Myocyte (in vitro differentiated cells): ENCODE results near the gene ASB15. TPM values are rescaled to one million over a fixed set of nuclear protein-coding genes. Genes with fewer than 3 reads are reported as not detected.
"Not testable (repeated sequence)": the region's sequence is repeated elsewhere in the genome, so short reads cannot be mapped to it uniquely, and the experiment has no call there.

ENCODE experiments used
- DNase-seq: peaks from one replicate; pipeline ENCODE4 v3.0.0-alpha.2; 2012; ENCODE audit warnings: low read depth
- total RNA-seq: library from RNA; depleted of rRNA; stranded (reverse); fragments of >200 nt; gene quantifications from 2 replicates; pipeline ENCODE4 v1.2.3, GENCODE V29; 2014

The ASB15 gene
- total RNA-seq, 1 donor from 2014 or later = 0.37 TPM

DNA sequence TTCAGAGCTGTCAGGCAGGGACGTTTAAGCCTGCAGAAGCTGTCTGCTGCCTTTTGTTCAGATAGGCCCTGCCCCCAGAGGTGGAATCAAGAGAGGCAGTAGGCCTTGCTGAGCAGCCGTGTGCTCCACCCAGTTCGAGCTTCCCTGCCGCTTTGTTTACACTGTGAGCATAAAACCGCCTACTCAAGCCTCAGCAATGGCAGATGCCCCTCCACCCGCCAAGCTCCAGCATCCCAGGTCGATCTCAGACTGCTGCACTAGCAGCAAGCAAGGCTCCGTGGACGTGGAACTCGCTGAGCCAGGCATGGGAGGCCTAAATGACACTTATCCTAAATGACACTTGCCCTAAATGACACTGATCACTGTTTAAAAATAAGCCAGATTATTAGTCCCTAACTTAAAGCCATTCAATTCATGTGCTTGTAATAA, 6.8 kb upstream of the ASB15 start:
- DNase-seq = no peak

DNA sequence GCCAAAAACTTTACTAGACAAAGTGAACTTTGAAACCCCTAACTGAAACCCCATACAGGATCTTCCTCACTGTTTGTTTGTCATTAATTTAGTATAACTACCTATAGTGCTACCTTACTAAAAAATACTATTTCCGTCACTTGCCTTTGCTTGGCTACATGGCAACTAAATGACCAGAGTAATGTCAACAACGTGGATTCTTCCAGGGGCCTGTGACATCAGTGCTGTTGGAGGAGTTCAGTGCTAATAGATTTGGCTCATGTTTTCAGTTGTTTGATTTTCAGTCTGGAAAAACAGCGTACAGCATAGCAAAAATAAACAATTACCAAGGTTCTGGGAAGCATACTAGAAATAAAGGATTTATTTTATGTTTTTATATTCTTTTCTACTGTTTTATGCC, 3.0 kb upstream of the ASB15 start:
- DNase-seq = no peak

DNA sequence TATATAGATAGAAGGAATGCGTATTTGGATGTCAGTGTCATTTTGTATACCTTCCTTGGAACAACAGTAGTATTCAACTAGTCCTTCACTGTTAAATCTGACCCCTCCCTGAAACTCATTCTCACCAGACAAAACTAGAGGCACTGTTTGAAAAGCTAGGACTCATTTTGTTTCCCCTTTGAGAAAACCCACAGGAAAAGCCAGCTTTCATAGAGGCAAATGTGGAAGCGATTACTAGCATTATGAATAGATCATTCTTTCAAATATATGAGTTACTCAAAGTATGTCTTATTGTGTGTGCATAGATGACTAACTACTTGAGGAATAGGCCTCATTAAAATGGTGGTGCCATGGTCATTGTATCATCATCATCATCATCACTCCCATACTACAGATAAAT, 1.9 kb upstream of the ASB15 start:
- DNase-seq = no peak

DNA sequence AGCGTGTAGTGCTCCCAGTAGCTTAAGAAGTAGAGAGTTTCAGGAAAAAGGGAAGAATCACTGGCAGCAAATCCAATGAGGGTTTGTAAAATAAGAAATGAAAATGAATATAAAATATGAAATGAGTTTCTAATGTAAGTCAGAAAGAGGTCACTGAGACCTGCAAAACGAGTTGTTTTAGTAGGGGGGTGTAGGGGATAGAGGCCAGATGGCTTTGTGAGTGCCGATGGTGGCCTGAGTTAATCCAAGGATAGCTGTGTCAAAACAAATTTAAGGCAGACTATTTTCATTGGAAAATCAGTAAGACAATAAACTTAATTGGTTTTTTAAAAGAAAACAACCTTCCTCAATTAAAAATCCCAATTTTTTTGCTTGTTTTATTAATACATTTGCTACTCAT, 745 bp upstream of the ASB15 start:
- DNase-seq = no peak

DNA sequence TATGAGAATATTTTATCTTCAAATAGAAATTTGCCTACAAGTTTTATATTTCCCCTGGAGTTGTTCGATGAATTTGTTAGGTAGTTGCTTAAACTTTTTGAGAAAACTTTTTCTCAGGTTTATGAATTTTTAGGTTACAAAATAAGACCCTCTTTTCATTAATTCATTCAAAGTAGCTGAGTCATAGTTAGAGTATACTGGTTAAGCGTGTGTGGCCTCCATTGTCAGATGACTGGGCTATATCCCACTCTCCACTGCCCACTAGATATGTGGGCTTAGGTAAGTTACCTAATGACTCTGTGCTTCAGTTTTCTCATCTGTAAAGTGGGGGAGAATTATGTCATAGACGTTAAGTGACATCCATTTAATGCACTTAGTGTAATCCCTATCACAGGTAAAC, 1.0 kb downstream of the ASB15 start:
- no peak for DNase-seq

DNA sequence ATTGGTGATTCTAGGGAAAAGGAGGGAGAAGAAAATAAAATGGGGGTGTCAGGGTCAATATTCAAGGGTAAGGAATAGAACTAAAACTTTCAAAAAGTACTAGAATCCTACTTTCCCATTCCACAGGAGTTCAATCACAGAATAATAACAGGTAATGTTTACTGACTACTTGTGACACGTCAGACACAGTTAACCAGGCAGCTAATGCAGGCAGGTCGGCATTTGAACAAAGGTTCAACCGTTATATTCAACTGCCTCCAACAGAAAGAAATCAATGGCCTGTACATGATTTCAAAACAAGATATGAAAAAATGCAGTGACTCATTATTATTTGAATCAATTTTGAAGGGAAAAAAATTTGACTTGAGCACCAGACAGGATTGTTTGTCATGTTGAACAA, 3.1 kb downstream of the ASB15 start:
- no peak for DNase-seq

DNA sequence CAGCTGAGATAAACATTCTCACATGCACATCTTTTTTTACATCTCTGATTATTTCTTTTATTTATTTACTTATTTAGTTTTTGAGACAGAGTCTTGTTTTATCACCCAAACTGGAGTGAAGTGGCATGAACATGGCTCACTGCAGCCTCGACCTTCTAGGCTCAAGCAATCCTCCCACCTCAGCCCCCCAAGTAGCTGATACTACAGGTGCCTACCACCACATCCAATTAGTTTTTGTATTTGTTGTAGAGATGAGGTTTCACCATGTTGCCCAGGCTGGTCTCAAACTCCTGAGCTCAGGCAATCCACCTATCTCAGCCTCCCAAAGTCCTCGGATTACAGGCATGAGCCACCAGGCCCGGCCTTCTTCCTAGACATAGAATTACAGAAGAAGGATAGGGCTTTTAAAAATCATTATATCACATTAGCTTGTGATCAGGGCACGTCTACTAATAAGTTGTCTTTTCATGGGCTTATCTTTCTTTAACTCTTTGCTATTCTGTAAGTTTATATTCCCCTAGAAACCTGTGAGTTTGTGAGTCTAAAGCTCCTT, 5.9 kb downstream of the ASB15 start:
- DNase-seq = no peak

DNA sequence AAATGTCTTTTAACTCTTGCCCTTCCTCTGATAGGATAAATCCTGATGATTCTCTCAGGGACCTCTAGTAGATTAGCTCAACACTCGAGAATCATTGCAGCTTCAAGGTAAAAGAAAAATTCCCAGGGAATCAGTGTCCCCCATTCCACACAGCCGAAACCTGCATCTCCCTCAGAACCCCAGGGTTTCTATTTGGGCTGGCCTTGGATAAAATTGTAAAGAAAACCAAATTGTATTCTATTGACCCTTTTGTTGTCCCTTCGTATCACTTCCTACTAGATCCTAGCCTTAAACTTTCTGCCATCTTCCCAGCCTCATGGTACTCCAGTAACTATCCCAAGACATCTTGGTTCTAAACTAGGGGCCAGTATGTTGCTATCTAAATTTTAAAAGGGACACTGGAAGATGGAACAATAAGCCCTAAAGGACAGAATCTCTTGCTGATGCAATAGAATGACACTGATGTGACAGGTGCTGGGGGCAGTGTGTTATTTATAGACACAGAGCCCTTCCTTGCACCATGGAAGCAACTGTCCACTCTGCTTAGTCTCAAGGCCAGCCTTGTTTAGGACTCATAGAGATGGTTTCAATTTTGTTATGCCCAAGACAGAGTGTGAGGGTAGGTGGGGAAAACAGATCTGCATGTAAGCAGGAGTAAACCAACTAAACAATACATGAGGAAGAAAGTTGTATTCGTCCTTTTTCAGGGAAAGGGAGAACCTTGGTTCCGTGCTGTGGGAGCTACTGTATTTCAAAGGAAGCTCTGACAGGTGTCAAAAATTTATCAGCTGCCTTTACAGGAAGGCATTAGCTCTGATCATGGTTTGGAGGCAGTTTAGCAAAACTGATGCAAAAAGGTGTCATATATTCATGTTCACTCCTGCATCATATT, 7.6 kb downstream of the ASB15 start:
- DNase-seq = peak; percentile 91

DNA sequence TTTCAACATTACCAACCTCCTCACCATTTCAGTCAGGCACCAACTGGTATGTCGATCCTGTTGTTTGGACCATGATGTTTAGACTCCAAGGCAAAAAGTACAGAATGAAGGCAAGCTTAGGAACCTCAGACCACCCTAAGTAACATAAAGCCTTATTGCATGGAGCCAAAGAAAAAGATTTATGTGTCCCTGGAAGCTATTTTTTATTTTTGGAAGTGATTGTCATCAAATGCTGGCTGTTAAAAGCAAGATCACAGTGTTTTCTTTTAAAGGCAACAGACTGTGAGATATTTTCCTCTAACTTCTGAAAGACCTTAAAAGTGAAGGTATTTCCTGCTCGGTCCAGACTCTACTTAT, 8.2 kb downstream of the ASB15 start:
- DNase-seq = no peak

DNA sequence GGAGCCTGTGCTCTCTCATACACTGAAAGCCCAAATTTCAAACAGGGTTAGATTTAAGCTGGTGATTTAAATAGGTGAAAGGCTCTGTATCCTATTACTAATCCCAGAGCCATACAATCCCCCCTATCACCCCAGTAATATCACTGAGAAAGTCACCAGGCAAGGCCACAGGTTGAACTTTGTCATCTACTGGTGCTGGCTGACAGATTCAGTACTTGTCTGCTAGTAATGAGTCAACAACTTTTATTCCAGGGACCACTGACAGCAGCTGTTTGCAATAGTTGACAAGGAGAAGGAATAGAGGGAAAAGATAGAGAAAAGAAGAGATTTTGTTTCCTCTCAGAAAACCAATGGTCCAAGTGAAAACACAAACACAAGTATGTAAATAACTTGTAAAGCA, 10.4 kb downstream of the ASB15 start:
- peak; percentile 66 for DNase-seq

DNA sequence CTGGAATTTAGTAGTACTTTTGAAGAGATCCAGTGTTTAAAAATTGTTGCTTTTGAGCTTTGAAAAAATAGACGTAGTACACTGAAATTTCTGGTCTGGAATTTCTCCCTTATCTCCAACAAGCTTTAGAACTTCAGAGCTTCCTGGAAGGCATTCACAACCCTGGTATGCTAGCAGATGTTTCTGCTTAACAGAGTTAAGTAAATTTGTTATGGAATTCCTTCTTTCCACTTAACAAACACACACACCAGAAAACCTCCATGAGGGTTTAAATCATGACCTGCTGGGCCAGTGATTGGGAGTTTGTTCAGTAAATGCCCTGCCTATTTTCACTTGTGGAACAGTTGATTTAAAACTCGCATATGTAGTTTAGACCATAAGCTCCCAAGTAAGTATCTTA, 13.7 kb downstream of the ASB15 start:
- DNase-seq = peak; percentile 34

DNA sequence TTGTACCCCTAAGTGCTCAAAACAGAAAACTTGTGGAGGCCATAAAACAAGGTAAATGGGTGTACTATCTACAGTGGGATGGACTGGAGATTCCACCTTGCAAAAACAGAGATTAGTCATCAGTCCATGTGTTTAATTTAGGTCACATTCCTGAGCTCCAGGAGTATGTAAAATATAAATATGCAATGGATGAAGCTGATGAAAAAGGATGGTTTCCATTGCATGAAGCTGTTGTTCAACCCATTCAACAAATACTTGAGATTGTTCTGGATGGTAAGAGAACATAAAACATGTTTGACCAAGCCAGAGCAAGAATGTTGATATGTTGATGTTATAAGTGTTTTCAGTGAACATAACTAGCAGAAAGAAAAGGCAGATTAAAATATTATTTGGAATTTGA, 14.6 kb downstream of the ASB15 start:
- DNase-seq = no peak

DNA sequence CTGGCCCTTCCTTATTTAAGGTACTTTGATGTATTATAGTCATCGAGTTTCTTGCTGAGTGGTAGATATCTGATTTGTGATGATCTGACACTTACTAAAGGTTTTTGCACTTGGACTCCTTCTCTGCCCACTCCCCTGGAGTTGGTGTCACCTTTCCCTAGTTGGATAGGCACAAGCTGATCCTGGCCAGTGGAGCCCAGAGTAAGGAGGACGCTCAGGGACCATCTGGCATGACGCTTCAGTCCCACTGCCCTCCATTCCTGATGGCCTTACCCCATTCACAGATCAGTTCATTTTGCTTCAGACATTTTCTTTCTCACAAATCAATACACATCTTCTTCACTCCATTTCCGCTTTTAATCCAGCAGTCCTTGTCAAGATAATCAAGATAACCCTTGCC, 20.1 kb downstream of the ASB15 start:
- DNase-seq = no peak

DNA sequence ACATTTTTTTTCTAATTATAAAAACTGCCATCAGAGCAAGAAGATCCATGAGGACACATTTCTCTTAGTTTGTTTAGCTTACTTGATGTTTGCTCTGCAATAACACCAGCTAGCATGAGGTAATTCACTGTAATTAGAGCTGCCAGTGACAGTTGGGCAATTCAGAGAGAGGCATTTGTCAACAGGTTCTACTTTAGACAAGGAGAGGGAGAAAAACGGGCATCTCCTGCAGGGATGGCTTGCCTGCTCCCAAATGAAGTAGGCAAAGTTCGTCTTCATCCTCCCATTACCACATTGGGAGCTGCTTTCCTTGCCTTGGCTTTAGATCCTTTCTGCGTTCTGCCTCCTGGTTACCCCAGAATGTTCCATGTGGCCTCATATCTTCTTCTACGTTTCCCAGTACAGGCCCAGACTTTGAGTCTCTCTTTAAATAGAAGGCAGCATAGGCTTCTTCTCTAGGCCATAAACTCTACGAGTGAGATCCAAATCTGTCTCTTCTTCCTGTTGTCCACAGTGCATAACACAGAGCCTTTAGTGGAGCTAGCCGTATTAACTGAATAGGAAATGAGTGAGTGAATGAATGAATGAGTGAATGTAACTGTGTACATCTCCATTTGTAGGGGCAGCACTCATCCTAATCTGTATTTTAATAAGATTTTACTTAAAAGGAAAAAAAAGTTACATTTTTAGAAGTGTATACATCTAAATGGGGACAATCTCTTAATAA, 21.2 kb downstream of the ASB15 start:
- DNase-seq = peak; percentile 90

DNA sequence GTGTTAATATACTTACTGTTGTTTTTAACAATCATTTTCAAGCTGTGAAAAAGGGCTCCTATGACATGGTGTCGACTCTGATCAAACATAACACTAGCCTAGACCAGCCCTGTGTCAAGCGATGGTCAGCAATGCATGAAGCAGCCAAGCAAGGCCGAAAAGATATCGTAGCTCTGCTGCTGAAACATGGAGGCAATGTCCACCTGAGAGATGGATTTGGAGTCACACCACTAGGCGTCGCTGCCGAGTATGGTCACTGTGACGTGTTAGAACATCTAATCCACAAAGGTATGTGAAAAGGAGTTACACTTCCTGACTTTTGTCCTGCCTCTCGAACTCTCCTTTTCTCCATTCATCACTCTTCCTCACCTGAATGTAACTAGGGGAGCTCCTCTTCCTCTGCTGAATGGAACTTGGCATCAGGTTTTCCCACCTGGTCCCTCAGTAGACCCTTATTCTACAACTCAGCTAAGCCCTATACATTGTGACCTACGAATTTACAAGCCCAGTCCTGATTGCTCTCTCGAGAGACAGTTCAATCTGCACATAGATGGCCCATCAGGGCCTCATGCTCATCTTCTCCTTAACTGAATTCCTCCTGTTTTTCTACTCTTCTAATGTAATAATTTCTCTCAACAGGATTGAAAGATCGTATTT, 23.0 kb downstream of the ASB15 start:
- no peak for DNase-seq

DNA sequence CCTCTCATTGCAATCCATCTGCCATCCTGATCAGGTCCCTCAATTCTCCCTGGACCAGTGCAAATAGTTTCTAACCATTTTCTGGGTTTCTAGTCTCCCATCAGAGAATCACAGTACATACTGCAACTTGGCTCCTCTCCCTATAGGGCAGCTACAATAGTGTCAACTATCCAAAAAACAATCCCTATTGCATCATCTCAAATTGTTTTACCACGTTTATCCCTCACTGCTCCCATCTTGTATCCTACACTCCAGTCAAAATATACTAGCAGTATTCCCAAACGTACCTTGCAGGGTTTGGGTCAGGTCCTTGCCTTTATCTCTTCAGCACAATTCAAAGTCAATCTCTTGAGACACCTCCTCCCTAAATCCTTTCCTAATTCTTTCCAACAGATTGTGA, 23.6 kb downstream of the ASB15 start:
- no peak for DNase-seq

DNA sequence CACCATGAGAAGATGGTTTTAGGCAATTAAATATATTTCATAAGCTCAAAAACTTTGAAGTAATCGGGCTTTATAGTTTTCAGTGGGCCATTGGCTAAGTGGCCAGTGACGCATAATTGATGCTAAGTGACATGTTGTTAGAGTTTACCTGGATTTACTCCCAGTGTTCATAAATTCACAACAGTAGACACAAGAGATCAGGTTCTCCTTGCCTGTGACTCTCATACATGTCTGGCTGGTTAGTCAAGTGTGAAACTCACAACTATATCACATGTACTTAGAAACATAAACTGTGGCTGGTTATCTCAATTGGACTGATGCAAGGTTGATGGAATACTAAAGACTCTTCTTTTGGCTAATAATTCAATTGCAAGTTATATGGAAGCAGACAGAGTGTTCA, 26.2 kb downstream of the ASB15 start:
- no peak for DNase-seq

DNA sequence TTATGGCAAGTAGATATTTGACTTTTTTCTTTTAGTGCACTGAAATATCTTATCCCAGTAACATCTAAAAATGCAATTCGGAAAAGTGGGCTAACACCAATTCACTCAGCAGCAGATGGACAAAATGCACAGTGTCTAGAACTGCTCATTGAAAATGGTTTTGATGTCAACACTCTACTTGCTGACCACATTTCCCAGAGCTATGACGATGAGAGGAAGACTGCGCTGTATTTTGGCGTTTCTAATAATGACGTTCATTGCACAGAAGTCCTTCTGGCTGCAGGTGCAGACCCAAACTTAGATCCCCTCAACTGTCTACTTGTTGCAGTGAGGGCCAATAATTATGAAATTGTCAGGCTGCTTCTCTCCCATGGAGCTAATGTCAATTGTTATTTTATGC, 27.2 kb downstream of the ASB15 start:
- no peak for DNase-seq

DNA sequence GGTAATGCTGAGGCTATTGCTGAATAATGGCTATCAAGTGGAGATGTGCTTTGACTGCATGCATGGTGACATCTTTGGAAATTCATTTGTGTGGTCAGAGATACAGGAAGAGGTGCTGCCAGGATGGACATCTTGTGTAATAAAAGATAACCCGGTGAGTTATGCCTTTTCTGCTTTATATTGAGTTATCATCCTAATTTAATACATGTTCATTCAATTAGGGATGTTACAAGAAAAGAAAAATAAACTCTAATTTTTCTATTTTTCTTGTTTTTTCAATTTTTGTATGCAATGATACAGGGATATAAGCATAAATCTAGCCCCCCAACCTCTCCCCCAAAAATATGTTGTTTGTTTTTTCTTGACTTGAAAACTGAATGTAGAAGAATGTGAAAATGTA, 27.7 kb downstream of the ASB15 start:
- no peak for DNase-seq

DNA sequence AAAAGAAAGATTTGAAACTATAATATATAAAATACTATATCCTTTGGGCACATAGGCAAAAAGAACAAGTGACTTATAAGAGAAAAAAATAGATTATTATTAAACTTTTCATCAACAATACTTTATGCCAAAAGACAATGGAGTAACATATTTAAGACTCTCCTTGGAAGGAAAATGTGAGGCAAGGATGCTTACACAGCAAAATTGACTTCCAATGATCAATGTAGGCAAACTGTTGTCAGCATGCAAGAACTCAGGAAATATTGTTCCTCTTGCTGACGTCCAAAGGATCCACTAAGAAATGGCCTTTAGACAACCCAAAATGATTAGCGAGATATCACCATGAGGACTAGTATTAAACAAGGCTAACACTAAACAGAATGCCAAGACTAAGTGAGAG, 31.2 kb downstream of the ASB15 start:
- DNase-seq = no peak

DNA sequence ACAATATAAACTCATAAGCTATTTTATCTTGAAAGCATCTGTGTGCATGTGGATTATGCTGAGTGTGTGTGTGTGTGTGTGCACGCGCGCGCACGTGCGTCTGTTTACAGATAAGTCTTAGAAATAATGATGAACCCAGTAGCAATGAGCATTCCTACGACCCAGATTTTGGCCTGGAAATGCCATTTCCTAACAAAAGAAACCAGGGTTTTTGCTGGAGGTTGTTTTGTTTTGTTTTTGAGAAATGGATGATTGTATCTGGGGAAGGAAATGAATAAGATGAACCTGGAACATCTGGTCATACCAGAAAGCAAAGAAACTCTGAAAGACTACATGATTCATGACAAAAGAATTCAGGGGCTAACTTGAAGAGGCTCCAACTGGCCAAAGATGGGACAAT, 31.9 kb downstream of the ASB15 start:
- DNase-seq = peak; percentile 57

DNA sequence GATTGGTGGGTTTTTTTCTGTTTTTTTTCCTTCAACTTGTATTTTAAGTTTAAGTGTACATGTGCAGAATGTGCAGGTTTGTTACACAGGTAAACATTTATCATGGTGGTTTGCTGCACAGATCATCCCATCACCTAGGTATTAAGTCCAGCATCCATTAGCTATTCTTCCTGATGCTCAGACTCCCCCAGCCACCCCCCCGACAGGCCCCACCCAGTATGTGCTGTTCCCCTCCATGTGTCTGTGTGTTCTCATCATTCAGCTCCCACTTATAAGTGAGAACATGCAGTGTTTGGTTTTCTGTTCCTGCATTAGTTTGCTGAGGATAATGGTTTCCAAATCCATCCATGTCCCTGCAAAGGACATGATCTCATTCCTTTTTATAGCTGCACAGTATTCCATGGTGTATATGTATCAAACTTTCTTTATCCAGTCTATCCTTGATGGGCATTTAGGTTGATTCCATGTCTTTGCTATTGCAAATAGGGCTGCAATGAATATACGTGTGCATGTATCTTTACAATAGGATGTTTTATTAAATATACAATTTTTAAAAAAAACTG, 32.5 kb downstream of the ASB15 start:
- DNase-seq = not testable (repeated sequence)
